IMR-90 (cell line): ENCODE results near the gene TMEM263. TPM values are rescaled to one million over a fixed set of nuclear protein-coding genes. Genes with fewer than 3 reads are reported as not detected.

Experiments used
- ATAC-seq: fragments of 200-7000 bp; cut with Tn5 transposase; 2 replicates; pipeline ENCODE4 v1.9.1; 2020; ENCODE audit warnings: low read depth, mild to moderate bottlenecking, moderate library complexity
- BruUV-seq: library from RNA; stranded (reverse); fragments of 400-500 nt; replicated peaks from 2 replicates; lab custom pipeline; 2021; lab: Mats Ljungman, UMichigan
- CTCF ChIA-PET: fragments of 300-600 bp; formaldehyde crosslinking; extraction: SDS; loops from one replicate; lab custom pipeline; 2021; ENCODE audit warnings: antibody characterized with exemption; lab: Yijun Ruan, JAX
- POLR2A ChIA-PET: fragments of 300-600 bp; sonication (Branson Sonifier 250); formaldehyde crosslinking; loops from one replicate; lab custom pipeline; 2022; ENCODE audit warnings: antibody characterized with exemption; ENCODE audit not compliant: unreplicated experiment; lab: Charles Lee
- DNase-seq: peaks from one replicate; pipeline ENCODE4 v3.0.0; 2013
- H2AFZ ChIP-seq: replicated peaks from 2 replicates; pipeline ENCODE3; 2013; ENCODE audit warnings: low read length, mild to moderate bottlenecking; ENCODE audit not compliant: poor library complexity
- H2AK5ac ChIP-seq: 2 replicates; pipeline ENCODE4 v1.6.1; 2013; ENCODE audit warnings: low read depth, low read length, inconsistent platforms
- H2AK9ac ChIP-seq: replicated peaks from 2 replicates; pipeline ENCODE3; 2013; ENCODE audit warnings: mild to moderate bottlenecking, low read depth, low read length, moderate library complexity; ENCODE audit not compliant: poor library complexity
- H2BK120ac ChIP-seq: 2 replicates; pipeline ENCODE4 v1.6.1; 2013; ENCODE audit warnings: low read depth, low read length, inconsistent platforms
- H2BK15ac ChIP-seq: 3 replicates; pipeline ENCODE4 v1.6.1; 2013; ENCODE audit warnings: low read depth, low read length, inconsistent platforms
- H2BK20ac ChIP-seq: 2 replicates; pipeline ENCODE4 v1.6.1; 2013; ENCODE audit warnings: low read depth, mild to moderate bottlenecking, inconsistent platforms, low read length, moderate library complexity
- H2BK5ac ChIP-seq: 2 replicates; pipeline ENCODE4 v1.6.1; 2013; ENCODE audit warnings: mild to moderate bottlenecking, low read depth, low read length, inconsistent platforms; ENCODE audit not compliant: poor library complexity, severe bottlenecking
- H3K14ac ChIP-seq: replicated peaks from 2 replicates; pipeline ENCODE4 v1.6.1; 2013; ENCODE audit warnings: low read depth, low read length, inconsistent platforms
- H3K18ac ChIP-seq: 2 replicates; pipeline ENCODE4 v1.6.1; 2013; ENCODE audit warnings: low read depth, low read length, control low read depth
- H3K23ac ChIP-seq: 2 replicates; pipeline ENCODE4 v1.6.1; 2013; ENCODE audit warnings: low read depth, low read length, inconsistent platforms
- H3K27ac ChIP-seq: 2 replicates; pipeline ENCODE4 v1.5.1; 2013; ENCODE audit warnings: mild to moderate bottlenecking, control low read depth, low read length; ENCODE audit not compliant: insufficient read depth
- H3K27me3 ChIP-seq: 2 replicates; pipeline ENCODE4 v1.6.1; 2013; ENCODE audit warnings: low read length; ENCODE audit not compliant: control insufficient read depth, insufficient read depth
- H3K36me3 ChIP-seq: 2 replicates; pipeline ENCODE4 v1.6.1; 2013; ENCODE audit warnings: low read length, mixed read lengths; ENCODE audit not compliant: control insufficient read depth, insufficient read depth
- H3K4ac ChIP-seq: 2 replicates; pipeline ENCODE4 v1.6.1; 2013; ENCODE audit warnings: low read depth, low read length, inconsistent platforms
- H3K4me1 ChIP-seq: 2 replicates; pipeline ENCODE4 v1.6.1; 2013; ENCODE audit warnings: low read length, mixed read lengths; ENCODE audit not compliant: control insufficient read depth, insufficient read depth
- H3K4me2 ChIP-seq: 2 replicates; pipeline ENCODE4 v1.6.1; 2013; ENCODE audit warnings: low read depth, mild to moderate bottlenecking, control low read depth, low read length, moderate library complexity
- H3K4me3 ChIP-seq: 2 replicates; pipeline ENCODE4 v1.5.1; 2013; ENCODE audit warnings: low read depth, mild to moderate bottlenecking, control low read depth, low read length, moderate library complexity; ENCODE audit not compliant: insufficient read depth
- H3K56ac ChIP-seq: 2 replicates; pipeline ENCODE4 v1.6.1; 2013; ENCODE audit warnings: low read length, inconsistent platforms; ENCODE audit not compliant: insufficient read depth; ENCODE audit errors: extremely low read depth
- H3K79me1 ChIP-seq, 2 experiments: 2 replicates each; pipeline ENCODE4 v1.6.1; 2013; ENCODE audit warnings: low read length in 2 of 2, inconsistent platforms in 1 of 2, low read depth in 1 of 2
- H3K9ac ChIP-seq: 2 replicates; pipeline ENCODE4 v1.6.1; 2013; ENCODE audit warnings: low read depth, low read length, control low read depth
- H3K9me1 ChIP-seq: 2 replicates; pipeline ENCODE4 v1.6.1; 2013; ENCODE audit warnings: low read length, inconsistent platforms; ENCODE audit not compliant: insufficient read depth
- H3K9me3 ChIP-seq: 2 replicates; pipeline ENCODE4 v1.6.1; 2013; ENCODE audit warnings: low read length; ENCODE audit not compliant: control insufficient read depth, insufficient read depth
- H4K20me1 ChIP-seq: 2 replicates; pipeline ENCODE4 v1.6.1; 2013; ENCODE audit warnings: low read length, inconsistent platforms; ENCODE audit not compliant: insufficient read depth
- H4K5ac ChIP-seq: 2 replicates; pipeline ENCODE4 v1.6.1; 2013; ENCODE audit warnings: mild to moderate bottlenecking, low read depth, low read length, control low read depth
- H4K8ac ChIP-seq, 2 experiments: 2 replicates each; pipeline ENCODE4 v1.6.1; 2013; ENCODE audit warnings: low read depth in 2 of 2, low read length in 2 of 2, control low read depth in 1 of 2, inconsistent platforms in 1 of 2
- H4K91ac ChIP-seq: 2 replicates; pipeline ENCODE4 v1.6.1; 2013; ENCODE audit warnings: low read depth, low read length, inconsistent platforms; ENCODE audit not compliant: insufficient read depth
- BHLHE40 ChIP-seq: fragments of 150-350 bp; IDR thresholded peaks from 2 replicates; pipeline ENCODE4 v1.6.1; 2016; ENCODE audit warnings: mild to moderate bottlenecking, low read depth, low read length
- CEBPB ChIP-seq: IDR thresholded peaks from 2 replicates; pipeline ENCODE4 v1.6.1; 2012; ENCODE audit warnings: low read depth, low read length, improper control_type of control experiment
- CHD1 ChIP-seq: IDR thresholded peaks from 2 replicates; pipeline ENCODE4 v1.6.1; 2012; ENCODE audit warnings: low read depth, low read length, improper control_type of control experiment
- ELK1 ChIP-seq: fragments of 150-350 bp; IDR thresholded peaks from 2 replicates; pipeline ENCODE4 v1.6.1; 2016; ENCODE audit warnings: low read depth, mild to moderate bottlenecking, low read length, moderate library complexity, borderline replicate concordance
- FOS ChIP-seq: fragments of 150-350 bp; IDR thresholded peaks from 2 replicates; pipeline ENCODE4 v1.6.1; 2016; ENCODE audit warnings: low read depth, low read length
- MAFK ChIP-seq: IDR thresholded peaks from 2 replicates; pipeline ENCODE4 v1.6.1; 2012; ENCODE audit warnings: low read depth, low read length, improper control_type of control experiment
- MAZ ChIP-seq: IDR thresholded peaks from 2 replicates; pipeline ENCODE4 v1.6.1; 2012; ENCODE audit warnings: low read depth, mild to moderate bottlenecking, low read length, improper control_type of control experiment, moderate library complexity, borderline replicate concordance
- NFE2L2 ChIP-seq: fragments of 150-350 bp; IDR thresholded peaks from 2 replicates; pipeline ENCODE4 v1.6.1; 2016; ENCODE audit warnings: low read depth, mild to moderate bottlenecking, low read length
- RAD21 ChIP-seq: IDR thresholded peaks from 2 replicates; pipeline ENCODE4 v1.6.1; 2012; ENCODE audit warnings: low read length, improper control_type of control experiment
- SMC3 ChIP-seq: fragments of 150-350 bp; IDR thresholded peaks from 2 replicates; pipeline ENCODE4 v1.6.1; 2016; ENCODE audit warnings: low read depth, mild to moderate bottlenecking, antibody characterized with exemption, low read length, moderate library complexity
- USF2 ChIP-seq: fragments of 150-350 bp; IDR thresholded peaks from 2 replicates; pipeline ENCODE4 v1.6.1; 2017; ENCODE audit warnings: mild to moderate bottlenecking, antibody characterized with exemption, low read length, low read depth
- WGBS, 2 experiments: methylation state at CpG; one replicate each; pipeline versions ENCODE4 v1.1.5 to v1.1.7; 2013; ENCODE audit warnings: missing lambda C conversion rate in 2 of 2; ENCODE audit not compliant: insufficient read length in 1 of 2; ENCODE audit errors: extremely low coverage in 2 of 2; 5-methylcytosine and 5-hydroxymethylcytosine counted together
- dilution Hi-C: fragments of 300-500 bp; cut with HindIII; formaldehyde crosslinking; loops from one replicate; pipeline ENCODE4 v1.14.3; 2018; ENCODE audit warnings: low sequenced_read_pairs; ENCODE audit not compliant: unreplicated experiment
- in situ Hi-C: fragments of 300-500 bp; cut with MboI; formaldehyde crosslinking; loops from 3 replicates; pipeline ENCODE4 v1.14.3; 2019; ENCODE audit warnings: low sequenced_read_pairs, inconsistent platforms, mixed read lengths
- intact Hi-C: fragments of 100-400 bp; cut with micrococcal nuclease; formaldehyde crosslinking; loops from 2 replicates; pipeline ENCODE4 v1.10.0; 2022
- polyA plus RNA-seq, 3 experiments: library from polyadenylated mRNA; depleted of rRNA; stranded (reverse); fragments of >200 nt; gene quantifications; 2 replicates each; pipeline ENCODE4 v1.2.3, GENCODE V29; 2012; ENCODE audit warnings: low replicate concordance in 1 of 3
- total RNA-seq: library from RNA; depleted of rRNA; stranded (reverse); fragments of >200 nt; gene quantifications from 2 replicates; pipeline ENCODE4 v1.2.3, GENCODE V29; 2012
- TF ChIP-seq, protein P1 (sequence below): conservative IDR thresholded peaks from 2 replicates; pipeline ENCODE4 v1.5.1; 2012; ENCODE audit warnings: mild to moderate bottlenecking, low read depth, low read length, improper control_type of control experiment

TMEM263 gene
- total and polyA plus RNA-seq, 2 of the 4 experiments (the other 2 are of a cell fraction), result 47.9 to 99.7 TPM

DNA sequence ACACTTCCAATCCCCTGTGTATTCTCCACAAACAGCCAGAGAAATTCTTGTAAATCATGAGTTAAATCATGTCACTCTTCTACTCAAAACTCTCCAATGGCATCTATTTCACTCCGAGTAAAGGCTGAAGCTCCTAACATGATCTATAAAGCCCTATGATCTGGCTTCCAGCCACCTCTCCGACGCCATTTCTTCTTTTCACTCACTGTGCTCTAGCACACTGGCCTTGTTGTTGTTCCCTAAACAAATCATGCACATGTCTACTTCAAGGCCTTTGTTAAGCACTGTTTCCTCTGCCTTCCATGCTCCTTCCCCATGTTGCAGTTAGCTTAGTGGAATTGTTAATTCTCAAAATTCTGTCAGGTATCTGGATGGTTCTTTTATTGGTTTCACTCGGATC, 61.3 kb downstream of the TMEM263 start:
- Histone ChIP-seq H4K5ac (no peak overlapping the region), H2BK20ac (no peak overlapping the region), H3K36me3 (peaks cover 3% of the 10 kb centered on the region; the same call in 1 of the 2 replicates), H3K9ac (no peak overlapping the region), H2BK120ac (no peak overlapping the region), H3K4me2 (no peak overlapping the region), H3K9me3 (no peaks in the 10 kb centered on the region), H3K27me3 (no peaks in the 10 kb centered on the region), H3K4ac (no peak overlapping the region), H2BK5ac (no peak overlapping the region), H3K56ac (no peak overlapping the region), H3K4me1 (no peaks in the 10 kb centered on the region), H3K27ac (no peak overlapping the region), H2BK15ac (no peak overlapping the region), H4K91ac (no peak overlapping the region), H4K20me1 (no peaks in the 10 kb centered on the region), H2AK5ac (no peak overlapping the region), H2AK9ac (no peak overlapping the region), H2AFZ (no peak overlapping the region), H3K14ac (no peak overlapping the region), H4K8ac (no peak overlapping the region), H3K79me1 (peaks cover 0 to 5% of the 10 kb centered on the region in 2 experiments; a peak in 3 of 4 replicates), H3K9me1 (no peaks in the 10 kb centered on the region), H3K23ac (no peak overlapping the region), H3K4me3 (no peak overlapping the region), H3K18ac (no peak overlapping the region)
- DNase-seq (no peak), ATAC-seq (no peak)
- no CpG with 5 or more reads among the region's 4 CpGs for WGBS, 2 experiments
- TF ChIP-seq CEBPB, result no peak
- no peak for TF ChIP-seq USF2
- no peak for TF ChIP-seq BHLHE40
- no peak for TF ChIP-seq ELK1
- TF ChIP-seq CHD1, result no peak
- TF ChIP-seq MAFK, result no peak
- no peak for TF ChIP-seq FOS
- TF ChIP-seq NFE2L2, result no peak
- TF ChIP-seq MAZ, result no peak
- TF ChIP-seq SMC3, result no peak
- TF ChIP-seq RAD21, result no peak
- TF ChIP-seq, protein P1, sequence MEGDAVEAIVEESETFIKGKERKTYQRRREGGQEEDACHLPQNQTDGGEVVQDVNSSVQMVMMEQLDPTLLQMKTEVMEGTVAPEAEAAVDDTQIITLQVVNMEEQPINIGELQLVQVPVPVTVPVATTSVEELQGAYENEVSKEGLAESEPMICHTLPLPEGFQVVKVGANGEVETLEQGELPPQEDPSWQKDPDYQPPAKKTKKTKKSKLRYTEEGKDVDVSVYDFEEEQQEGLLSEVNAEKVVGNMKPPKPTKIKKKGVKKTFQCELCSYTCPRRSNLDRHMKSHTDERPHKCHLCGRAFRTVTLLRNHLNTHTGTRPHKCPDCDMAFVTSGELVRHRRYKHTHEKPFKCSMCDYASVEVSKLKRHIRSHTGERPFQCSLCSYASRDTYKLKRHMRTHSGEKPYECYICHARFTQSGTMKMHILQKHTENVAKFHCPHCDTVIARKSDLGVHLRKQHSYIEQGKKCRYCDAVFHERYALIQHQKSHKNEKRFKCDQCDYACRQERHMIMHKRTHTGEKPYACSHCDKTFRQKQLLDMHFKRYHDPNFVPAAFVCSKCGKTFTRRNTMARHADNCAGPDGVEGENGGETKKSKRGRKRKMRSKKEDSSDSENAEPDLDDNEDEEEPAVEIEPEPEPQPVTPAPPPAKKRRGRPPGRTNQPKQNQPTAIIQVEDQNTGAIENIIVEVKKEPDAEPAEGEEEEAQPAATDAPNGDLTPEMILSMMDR, result no peak
- in situ Hi-C loops, result no loop called here
- BruUV-seq, result no TSS peak
- CTCF ChIA-PET, result no interaction called here
- POLR2A ChIA-PET, result no interaction called here
- dilution Hi-C loops, result no loop called here
- intact Hi-C loops, result no loop called here
